ENCODE measurements around the gene SBF1.

The SBF1 gene

GRCh38 chr22:50471962-50472361 lies 2.9 kb downstream of the SBF1 start:
- H3K36me3 ChIP-seq (ENCODE audit: insufficient read depth, low read length) = peaks cover 5% of the 10 kb centered on the region; the same call in 1 of the 2 replicates
- no peak overlapping the region for H2AFZ ChIP-seq (ENCODE audit: low read length)
- H3K4me3 ChIP-seq (ENCODE audit: low read depth, low read length, poor library complexity, severe bottlenecking) = peak overlapping the region; percentile 88
- peaks cover 77% of the 10 kb centered on the region for H3K4me1 ChIP-seq (ENCODE audit: insufficient read depth, low read length, severe bottlenecking)
- H3K9ac ChIP-seq (ENCODE audit: low read length) = peak overlapping the region; percentile 74
- no peaks in the 10 kb centered on the region for H3F3A ChIP-seq (ENCODE audit: insufficient read depth, low read length)
- no peaks in the 10 kb centered on the region for H3K27me3 ChIP-seq (ENCODE audit: insufficient read depth, low read length)
- peak overlapping the region; percentile 98 for H3K27ac ChIP-seq (ENCODE audit: low read depth, low read length, poor library complexity, severe bottlenecking)
- no peaks in the 10 kb centered on the region for H4K20me1 ChIP-seq (ENCODE audit: insufficient read depth, low read length)
- H3K4me2 ChIP-seq (ENCODE audit: low read length) = peak overlapping the region; percentile 86
- H3K9me3 ChIP-seq (ENCODE audit: low read length) = no peaks in the 10 kb centered on the region
- TF ChIP-seq EZH2 (IDR thresholded peaks at IDR 0.05; ENCODE audit: borderline replicate concordance, low read length) (no peak), CTCF (IDR thresholded peaks at IDR 0.05; ENCODE audit: low read length) (no peak)
- peaks cover 26% of the 10 kb centered on the region for H3K79me2 ChIP-seq (ENCODE audit: insufficient read depth, low read length)
- no peaks in the 10 kb centered on the region for H3K9me2 ChIP-seq (ENCODE audit: low read depth, low read length)

- no peak for TF ChIP-seq CTCF (IDR thresholded peaks at IDR 0.05; ENCODE audit: low read length)
- no peak for TF ChIP-seq EZH2 (IDR thresholded peaks at IDR 0.05; ENCODE audit: borderline replicate concordance, low read length)
- Histone ChIP-seq H3K4me1 (ENCODE audit: insufficient read depth, low read length, severe bottlenecking) (peaks cover 78% of the 10 kb centered on the region), H3K9me2 (ENCODE audit: low read depth, low read length) (no peaks in the 10 kb centered on the region), H2AFZ (ENCODE audit: low read length) (no peak overlapping the region), H3K9me3 (ENCODE audit: low read length) (no peaks in the 10 kb centered on the region), H3K4me3 (ENCODE audit: low read depth, low read length, poor library complexity, severe bottlenecking) (peak overlapping the region; percentile 88), H3K4me2 (ENCODE audit: low read length) (peak overlapping the region; percentile 86), H3K9ac (ENCODE audit: low read length) (peak overlapping the region; percentile 74), H3F3A (ENCODE audit: insufficient read depth, low read length) (no peaks in the 10 kb centered on the region), H3K27me3 (ENCODE audit: insufficient read depth, low read length) (no peaks in the 10 kb centered on the region), H3K79me2 (ENCODE audit: insufficient read depth, low read length) (peaks cover 26% of the 10 kb centered on the region), H3K36me3 (ENCODE audit: insufficient read depth, low read length) (peaks cover 11% of the 10 kb centered on the region), H4K20me1 (ENCODE audit: insufficient read depth, low read length) (no peaks in the 10 kb centered on the region), H3K27ac (ENCODE audit: low read depth, low read length, poor library complexity, severe bottlenecking) (peak overlapping the region; percentile 98)
These were observed 3.5 kb downstream of the SBF1 start for GRCh38 chr22:50471197-50471847.

GRCh38 chr22:50470491-50470890 lies 4.3 kb downstream of the SBF1 start:
- H2AFZ ChIP-seq (ENCODE audit: low read length) = no peak overlapping the region
- TF ChIP-seq EZH2 (IDR thresholded peaks at IDR 0.05; ENCODE audit: borderline replicate concordance, low read length) (no peak), CTCF (IDR thresholded peaks at IDR 0.05; ENCODE audit: low read length) (no peak)
- H3K4me1 ChIP-seq (ENCODE audit: insufficient read depth, low read length, severe bottlenecking) = peaks cover 76% of the 10 kb centered on the region
- peaks cover 26% of the 10 kb centered on the region for H3K79me2 ChIP-seq (ENCODE audit: insufficient read depth, low read length)
- peak overlapping the region; percentile 74 for H3K9ac ChIP-seq (ENCODE audit: low read length)
- H3K27ac ChIP-seq (ENCODE audit: low read depth, low read length, poor library complexity, severe bottlenecking) = peak overlapping the region; percentile 98
- peak overlapping the region; percentile 88 for H3K4me3 ChIP-seq (ENCODE audit: low read depth, low read length, poor library complexity, severe bottlenecking)
- H3K4me2 ChIP-seq (ENCODE audit: low read length) = peak overlapping the region; percentile 86
- no peaks in the 10 kb centered on the region for H3F3A ChIP-seq (ENCODE audit: insufficient read depth, low read length)
- H3K9me3 ChIP-seq (ENCODE audit: low read length) = no peaks in the 10 kb centered on the region
- H3K9me2 ChIP-seq (ENCODE audit: low read depth, low read length) = no peaks in the 10 kb centered on the region
- H3K27me3 ChIP-seq (ENCODE audit: insufficient read depth, low read length) = no peaks in the 10 kb centered on the region
- H4K20me1 ChIP-seq (ENCODE audit: insufficient read depth, low read length) = no peaks in the 10 kb centered on the region
- peaks cover 19% of the 10 kb centered on the region for H3K36me3 ChIP-seq (ENCODE audit: insufficient read depth, low read length)
